Effector memory CD4-positive, alpha-beta T cell (primary cell): ENCODE measurements around the gene ANKRD33.

ENCODE experiments used
- DNase-seq, 3 donors: peaks; one replicate each; pipeline ENCODE4 v3.0.0-alpha.2; 2020
- H3K27ac ChIP-seq: 2 replicates; pipeline ENCODE4 v1.7.0; 2013; ENCODE audit warnings: mild to moderate bottlenecking, low read length, moderate library complexity; ENCODE audit not compliant: insufficient read depth, poor library complexity, severe bottlenecking
- H3K27me3 ChIP-seq: replicated peaks from 2 replicates; pipeline ENCODE4 v1.7.0; 2013; ENCODE audit warnings: mild to moderate bottlenecking, low read length; ENCODE audit not compliant: insufficient read depth, control insufficient read depth, poor library complexity, severe bottlenecking
- H3K36me3 ChIP-seq: 2 replicates; pipeline ENCODE4 v1.7.0; 2013; ENCODE audit warnings: mild to moderate bottlenecking, low read length, moderate library complexity; ENCODE audit not compliant: control insufficient read depth, insufficient read depth
- H3K4me1 ChIP-seq: 2 replicates; pipeline ENCODE4 v1.7.0; 2013; ENCODE audit warnings: low read length, mild to moderate bottlenecking; ENCODE audit not compliant: control insufficient read depth, insufficient read depth, poor library complexity, severe bottlenecking
- H3K4me3 ChIP-seq: 2 replicates; pipeline ENCODE4 v1.7.0; 2013; ENCODE audit warnings: low read length, low read depth, mild to moderate bottlenecking; ENCODE audit not compliant: insufficient read depth, poor library complexity, severe bottlenecking
- H3K9me3 ChIP-seq: 2 replicates; pipeline ENCODE4 v1.7.0; 2013; ENCODE audit warnings: mild to moderate bottlenecking, low read length, moderate library complexity; ENCODE audit not compliant: control insufficient read depth

ANKRD33 gene

GRCh38 chr12:51910168-51910567 is 22.3 kb downstream of the ANKRD33 start:
- Histone ChIP-seq H3K9me3 (no peaks in the 10 kb centered on the region), H3K4me1 (peaks cover 2% of the 10 kb centered on the region), H3K36me3 (no peaks in the 10 kb centered on the region), H3K4me3 (no peak overlapping the region), H3K27me3 (peaks cover 4% of the 10 kb centered on the region), H3K27ac (no peak overlapping the region)
- no peak for DNase-seq

DNA sequence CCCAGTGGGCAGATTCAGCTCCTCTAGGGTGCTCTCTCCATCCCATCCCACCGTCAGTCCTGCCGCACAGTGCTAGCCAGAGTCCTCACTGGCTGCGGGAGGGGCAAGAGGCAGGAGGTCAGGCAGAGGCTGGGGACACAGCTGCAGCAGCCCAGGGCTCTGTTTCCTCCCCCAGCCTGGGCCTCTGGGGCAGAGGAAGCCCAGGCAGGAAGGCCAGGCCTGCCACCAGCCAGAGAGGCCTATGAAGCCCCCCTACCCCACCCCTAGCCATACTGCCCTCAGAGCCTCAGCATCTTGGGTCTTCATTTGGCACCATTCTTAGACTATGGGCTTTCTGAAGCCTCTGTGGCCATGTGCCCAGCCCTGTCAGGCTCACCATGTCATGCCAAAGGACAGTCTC is 22.8 kb downstream of the ANKRD33 start:
- H3K27ac ChIP-seq, result no peak overlapping the region
- H3K4me3 ChIP-seq, result no peak overlapping the region
- H3K4me1 ChIP-seq, result peaks cover 2% of the 10 kb centered on the region
- no peaks in the 10 kb centered on the region for H3K9me3 ChIP-seq
- DNase-seq, result no peak
- H3K27me3 ChIP-seq, result peaks cover 4% of the 10 kb centered on the region
- no peaks in the 10 kb centered on the region for H3K36me3 ChIP-seq

DNA sequence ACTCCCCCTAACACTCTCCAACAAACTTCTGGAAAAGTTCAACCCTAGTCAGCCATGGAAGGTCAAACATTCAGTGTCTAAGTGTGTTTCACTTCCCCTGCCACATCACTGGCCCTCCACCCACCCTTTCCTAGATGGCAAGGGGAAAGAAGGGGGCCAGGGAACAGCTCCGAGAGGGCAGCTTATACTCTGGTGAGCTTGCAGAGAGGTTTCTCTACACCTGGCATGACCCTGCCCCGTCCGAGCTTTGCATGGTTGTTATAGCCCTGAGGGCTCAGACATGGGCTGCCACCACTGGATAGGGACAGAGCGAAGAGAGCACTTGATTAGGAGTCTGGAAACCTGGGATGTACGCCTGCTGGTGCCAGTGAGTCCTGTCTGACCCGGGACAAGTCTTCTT is 23.4 kb downstream of the ANKRD33 start:
- no peaks in the 10 kb centered on the region for H3K36me3 ChIP-seq
- no peak overlapping the region for H3K4me3 ChIP-seq
- H3K9me3 ChIP-seq, result no peaks in the 10 kb centered on the region
- DNase-seq, result no peak
- no peak overlapping the region for H3K27ac ChIP-seq
- peaks cover 4% of the 10 kb centered on the region for H3K27me3 ChIP-seq
- peaks cover 2% of the 10 kb centered on the region for H3K4me1 ChIP-seq

GRCh38 chr12:51911788-51912711 is 24.1 kb downstream of the ANKRD33 start:
- no peaks in the 10 kb centered on the region for H3K9me3 ChIP-seq
- DNase-seq, result no peak
- no peak overlapping the region for H3K4me3 ChIP-seq
- no peaks in the 10 kb centered on the region for H3K36me3 ChIP-seq
- H3K27me3 ChIP-seq, result peaks cover 2% of the 10 kb centered on the region
- H3K4me1 ChIP-seq, result peaks cover under 1% of the 10 kb centered on the region
- H3K27ac ChIP-seq, result no peak overlapping the region

GRCh38 chr12:51913071-51914033 is 25.4 kb downstream of the ANKRD33 start:
- H3K27me3 ChIP-seq, result no peaks in the 10 kb centered on the region
- no peak overlapping the region for H3K27ac ChIP-seq
- H3K4me1 ChIP-seq, result no peaks in the 10 kb centered on the region
- no peak for DNase-seq
- H3K36me3 ChIP-seq, result no peaks in the 10 kb centered on the region
- H3K9me3 ChIP-seq, result no peaks in the 10 kb centered on the region
- H3K4me3 ChIP-seq, result no peak overlapping the region

DNA sequence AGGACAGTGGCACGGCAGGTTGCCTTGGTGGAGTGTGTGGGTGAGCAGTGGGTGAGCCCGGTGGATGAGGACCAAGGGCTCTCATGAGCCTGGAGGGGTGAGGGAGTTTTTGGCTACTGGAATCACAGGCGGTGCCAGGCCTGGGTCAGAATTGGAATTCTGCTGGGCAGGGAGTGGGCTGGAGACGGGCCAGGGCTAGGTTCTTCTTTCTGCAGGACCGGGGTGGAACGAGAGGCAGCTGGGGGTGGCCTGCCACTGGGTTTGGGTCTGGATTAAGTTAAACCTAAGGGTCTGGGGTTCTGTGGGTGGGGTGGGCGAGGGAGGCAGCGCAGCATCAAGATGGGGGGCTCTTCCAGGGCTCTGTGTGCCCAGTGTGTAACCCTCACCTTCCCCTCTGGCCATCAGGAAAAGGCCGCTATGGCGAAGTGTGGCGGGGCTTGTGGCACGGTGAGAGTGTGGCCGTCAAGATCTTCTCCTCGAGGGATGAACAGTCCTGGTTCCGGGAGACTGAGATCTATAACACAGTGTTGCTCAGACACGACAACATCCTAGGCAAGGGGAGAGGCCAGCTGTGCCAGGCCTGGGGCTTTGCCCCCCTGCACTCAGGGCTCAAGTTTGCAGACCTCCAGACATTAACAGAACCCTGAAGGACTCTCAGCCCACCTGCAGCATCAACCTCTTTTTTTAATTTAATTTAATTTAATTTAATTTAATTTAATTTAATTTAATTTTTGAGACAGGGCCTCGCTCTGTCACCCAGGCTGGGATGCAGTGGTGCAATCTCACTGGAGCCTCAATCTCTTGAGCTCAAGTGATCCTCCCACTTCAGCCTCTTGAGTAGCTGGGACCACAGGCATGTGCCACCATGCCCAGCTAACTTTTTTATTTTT is 26.4 kb downstream of the ANKRD33 start:
- Histone ChIP-seq H3K4me3 (no peak overlapping the region), H3K9me3 (no peaks in the 10 kb centered on the region), H3K27ac (no peak overlapping the region), H3K4me1 (no peaks in the 10 kb centered on the region), H3K27me3 (no peaks in the 10 kb centered on the region), H3K36me3 (no peaks in the 10 kb centered on the region)
- DNase-seq, result no peak

- Histone ChIP-seq H3K36me3 (no peaks in the 10 kb centered on the region), H3K27me3 (no peaks in the 10 kb centered on the region), H3K4me3 (no peak overlapping the region), H3K27ac (no peak overlapping the region), H3K4me1 (no peaks in the 10 kb centered on the region), H3K9me3 (no peaks in the 10 kb centered on the region)
- no peak for DNase-seq
These were observed 27.2 kb downstream of the ANKRD33 start for GRCh38 chr12:51915003-51915625.

DNA sequence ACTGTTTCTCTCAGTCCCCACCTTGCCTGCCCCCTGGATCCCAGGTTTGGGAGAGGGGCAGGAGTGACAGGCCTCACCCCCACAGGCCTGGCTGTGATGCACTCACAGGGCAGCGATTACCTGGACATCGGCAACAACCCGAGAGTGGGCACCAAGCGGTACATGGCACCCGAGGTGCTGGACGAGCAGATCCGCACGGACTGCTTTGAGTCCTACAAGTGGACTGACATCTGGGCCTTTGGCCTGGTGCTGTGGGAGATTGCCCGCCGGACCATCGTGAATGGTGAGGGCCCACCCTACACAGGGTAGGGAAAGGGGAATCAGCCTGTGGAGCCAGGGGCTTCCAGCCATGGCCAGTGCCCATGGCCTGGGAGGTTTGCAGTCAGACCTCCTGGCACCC is 28.0 kb downstream of the ANKRD33 start:
- Histone ChIP-seq H3K36me3 (no peaks in the 10 kb centered on the region), H3K4me1 (no peaks in the 10 kb centered on the region), H3K4me3 (no peak overlapping the region), H3K9me3 (no peaks in the 10 kb centered on the region), H3K27ac (no peak overlapping the region), H3K27me3 (no peaks in the 10 kb centered on the region)
- no peak for DNase-seq

GRCh38 chr12:51917041-51917590 is 29.2 kb downstream of the ANKRD33 start:
- Histone ChIP-seq H3K27ac (no peak overlapping the region), H3K4me1 (no peaks in the 10 kb centered on the region), H3K9me3 (no peaks in the 10 kb centered on the region), H3K4me3 (no peak overlapping the region), H3K27me3 (no peaks in the 10 kb centered on the region), H3K36me3 (no peaks in the 10 kb centered on the region)
- no peak for DNase-seq
